ENCODE measurements around the gene VAMP2. TPM values are rescaled to one million over a fixed set of nuclear protein-coding genes. Genes with fewer than 3 reads are reported as not detected.

Gene VAMP2
- total and polyA plus RNA-seq, 9 of the 15 experiments (the other 6 are each of a cell fraction or from before 2014, with no cell fraction given): 2.3 to 31.8 (median 6.0) TPM

DNA sequence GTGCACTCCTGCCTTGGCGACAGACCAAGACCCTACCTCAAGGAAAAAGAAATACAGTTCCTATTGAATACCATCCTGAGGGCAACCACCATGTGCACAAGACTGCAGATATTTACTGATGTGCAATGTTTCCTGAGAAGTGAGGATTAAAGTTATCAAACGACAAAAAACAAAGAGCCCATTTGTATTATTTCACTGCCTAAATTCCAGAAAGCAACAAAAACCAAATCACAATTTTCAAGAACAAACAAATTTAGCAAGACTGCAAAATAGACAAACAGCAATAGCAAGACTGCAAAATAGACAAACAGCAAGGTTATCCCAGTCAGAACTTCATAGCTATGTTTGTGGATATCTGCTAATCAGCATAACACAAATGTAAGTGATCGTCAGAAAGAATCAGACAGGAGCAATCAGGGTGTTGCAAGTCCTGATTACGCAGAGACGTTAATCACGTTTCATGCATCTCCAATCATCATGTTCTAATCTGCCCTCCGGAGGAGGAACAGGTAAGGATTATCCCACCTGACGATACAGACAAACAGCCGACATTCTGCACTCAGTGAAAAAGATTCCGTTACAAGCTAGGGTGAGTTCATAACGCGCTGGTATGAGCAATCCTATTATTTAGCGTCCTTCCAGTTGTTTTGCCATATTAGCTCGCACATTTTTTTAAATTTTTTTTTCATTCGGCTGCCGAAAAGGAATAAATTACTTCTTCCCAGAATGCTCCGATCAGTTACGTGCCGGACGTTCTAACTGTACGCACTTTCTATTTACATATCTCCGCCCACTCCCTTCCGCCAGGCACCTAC lies 10.5 kb upstream of the VAMP2 start (continued):
- TF ChIP-seq CBX8 (IDR thresholded peaks at IDR 0.05; ENCODE audit: borderline replicate concordance, extremely low read depth, low read depth, low read length, poor library complexity, severe bottlenecking) (no peak), ZNF695 (CRISPR knock-in tag; IDR thresholded peaks at IDR 0.05) (0 out of 2 replicates have a peak, but pooled peaks have one; percentile 79), NFE2L1 (tag; IDR thresholded peaks at IDR 0.05; ENCODE audit: borderline replicate concordance, low read depth) (no peak), MAFG (tag; conservative IDR thresholded peaks at IDR 0.05) (peak; percentile 90), XRCC5 (IDR thresholded peaks at IDR 0.05; ENCODE audit: low read depth, low read length) (no peak)
- TF ChIP-seq, protein P1, sequence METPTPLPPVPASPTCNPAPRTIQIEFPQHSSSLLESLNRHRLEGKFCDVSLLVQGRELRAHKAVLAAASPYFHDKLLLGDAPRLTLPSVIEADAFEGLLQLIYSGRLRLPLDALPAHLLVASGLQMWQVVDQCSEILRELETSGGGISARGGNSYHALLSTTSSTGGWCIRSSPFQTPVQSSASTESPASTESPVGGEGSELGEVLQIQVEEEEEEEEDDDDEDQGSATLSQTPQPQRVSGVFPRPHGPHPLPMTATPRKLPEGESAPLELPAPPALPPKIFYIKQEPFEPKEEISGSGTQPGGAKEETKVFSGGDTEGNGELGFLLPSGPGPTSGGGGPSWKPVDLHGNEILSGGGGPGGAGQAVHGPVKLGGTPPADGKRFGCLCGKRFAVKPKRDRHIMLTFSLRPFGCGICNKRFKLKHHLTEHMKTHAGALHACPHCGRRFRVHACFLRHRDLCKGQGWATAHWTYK (CRISPR knock-in tag; IDR thresholded peaks at IDR 0.05): peak; percentile 97
- TF ChIP-seq, protein P2, sequence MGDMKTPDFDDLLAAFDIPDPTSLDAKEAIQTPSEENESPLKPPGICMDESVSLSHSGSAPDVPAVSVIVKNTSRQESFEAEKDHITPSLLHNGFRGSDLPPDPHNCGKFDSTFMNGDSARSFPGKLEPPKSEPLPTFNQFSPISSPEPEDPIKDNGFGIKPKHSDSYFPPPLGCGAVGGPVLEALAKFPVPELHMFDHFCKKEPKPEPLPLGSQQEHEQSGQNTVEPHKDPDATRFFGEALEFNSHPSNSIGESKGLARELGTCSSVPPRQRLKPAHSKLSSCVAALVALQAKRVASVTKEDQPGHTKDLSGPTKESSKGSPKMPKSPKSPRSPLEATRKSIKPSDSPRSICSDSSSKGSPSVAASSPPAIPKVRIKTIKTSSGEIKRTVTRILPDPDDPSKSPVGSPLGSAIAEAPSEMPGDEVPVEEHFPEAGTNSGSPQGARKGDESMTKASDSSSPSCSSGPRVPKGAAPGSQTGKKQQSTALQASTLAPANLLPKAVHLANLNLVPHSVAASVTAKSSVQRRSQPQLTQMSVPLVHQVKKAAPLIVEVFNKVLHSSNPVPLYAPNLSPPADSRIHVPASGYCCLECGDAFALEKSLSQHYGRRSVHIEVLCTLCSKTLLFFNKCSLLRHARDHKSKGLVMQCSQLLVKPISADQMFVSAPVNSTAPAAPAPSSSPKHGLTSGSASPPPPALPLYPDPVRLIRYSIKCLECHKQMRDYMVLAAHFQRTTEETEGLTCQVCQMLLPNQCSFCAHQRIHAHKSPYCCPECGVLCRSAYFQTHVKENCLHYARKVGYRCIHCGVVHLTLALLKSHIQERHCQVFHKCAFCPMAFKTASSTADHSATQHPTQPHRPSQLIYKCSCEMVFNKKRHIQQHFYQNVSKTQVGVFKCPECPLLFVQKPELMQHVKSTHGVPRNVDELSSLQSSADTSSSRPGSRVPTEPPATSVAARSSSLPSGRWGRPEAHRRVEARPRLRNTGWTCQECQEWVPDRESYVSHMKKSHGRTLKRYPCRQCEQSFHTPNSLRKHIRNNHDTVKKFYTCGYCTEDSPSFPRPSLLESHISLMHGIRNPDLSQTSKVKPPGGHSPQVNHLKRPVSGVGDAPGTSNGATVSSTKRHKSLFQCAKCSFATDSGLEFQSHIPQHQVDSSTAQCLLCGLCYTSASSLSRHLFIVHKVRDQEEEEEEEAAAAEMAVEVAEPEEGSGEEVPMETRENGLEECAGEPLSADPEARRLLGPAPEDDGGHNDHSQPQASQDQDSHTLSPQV (IDR thresholded peaks at IDR 0.05): peak; percentile 83
- TF ChIP-seq, protein P3, sequence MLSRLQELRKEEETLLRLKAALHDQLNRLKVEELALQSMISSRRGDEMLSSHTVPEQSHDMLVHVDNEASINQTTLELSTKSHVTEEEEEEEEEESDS (CRISPR knock-in tag; IDR thresholded peaks at IDR 0.05): peak; percentile 94
